ENCODE results near the gene MAPK8IP3.

- peak; percentile 88 for TF ChIP-seq MAX (IDR thresholded peaks at IDR 0.05)
- TF ChIP-seq EP300 (IDR thresholded peaks at IDR 0.05; ENCODE audit: borderline replicate concordance), result no peak
- peak; percentile 40; the same call in 1 of the 2 replicates for TF ChIP-seq ZBTB7A (IDR thresholded peaks at IDR 0.05; ENCODE audit: low read depth)
- no peak for TF ChIP-seq TAF1 (IDR thresholded peaks at IDR 0.05; ENCODE audit: low read depth)
- no peak for TF ChIP-seq RAD21 (IDR thresholded peaks at IDR 0.05; ENCODE audit: low read depth)
- TF ChIP-seq REST (IDR thresholded peaks at IDR 0.05; ENCODE audit: low read depth), result no peak
Measured at GRCh38 chr16:1706386-1707192, 594 bp downstream of the MAPK8IP3 start.
